ENCODE results near the gene SLC30A7. TPM values are rescaled to one million over a fixed set of nuclear protein-coding genes. Genes with fewer than 3 reads are reported as not detected.
A peak's percentile ranks its signal among the peaks of the same experiment; 100 is the strongest.

Gene SLC30A7
- total RNA-seq, 2 donors from 2014 or later: 26.8 to 54.7 TPM

DNA sequence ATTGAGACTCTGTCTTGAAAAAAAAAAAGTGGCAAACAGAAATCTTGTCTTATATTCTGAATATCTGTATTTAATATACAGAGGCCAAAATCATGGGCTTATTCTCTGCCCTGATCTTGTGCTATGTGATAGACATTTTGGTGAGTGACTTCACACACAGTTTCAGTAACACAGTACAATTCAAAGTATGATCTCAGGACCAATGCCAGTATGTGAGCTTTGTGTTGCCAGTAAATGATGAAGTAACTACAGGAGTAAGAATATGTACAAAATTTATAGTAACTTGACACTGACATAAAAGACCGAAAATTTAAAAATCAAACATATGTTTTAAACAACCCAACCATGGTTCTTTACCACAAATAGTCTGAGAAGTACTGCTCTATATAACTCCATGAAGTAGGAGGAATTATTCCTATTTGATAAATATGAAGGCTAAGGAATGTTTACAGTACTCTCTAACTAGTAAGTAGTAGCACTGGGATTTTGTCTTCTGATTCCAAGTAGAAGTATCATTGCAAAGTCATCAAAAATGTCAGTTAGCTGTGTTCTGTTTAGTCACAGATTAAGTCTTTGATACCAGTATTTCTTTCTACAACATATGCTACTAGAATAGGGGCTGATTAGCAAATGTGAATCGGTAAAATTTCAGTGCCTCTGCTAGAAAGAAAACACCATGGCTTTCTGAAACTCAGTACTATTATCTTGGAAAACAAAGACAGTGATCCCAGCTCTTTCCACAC, 104.4 kb downstream of the SLC30A7 start:
- ATAC-seq (ENCODE audit: insufficient number of reproducible peaks, low FRiP score, low read depth) (no peak), DNase-seq (ENCODE audit: low spot score) (no peak)
- H3K4me1 ChIP-seq (ENCODE audit: control insufficient read depth in 1 of 2, low read depth in 2 of 2): peaks cover 29 to 36% of the 10 kb centered on the region in 2 donors
- H3K27me3 ChIP-seq (replicated peaks; ENCODE audit: insufficient read depth): no peaks in the 10 kb centered on the region
- H3K36me3 ChIP-seq: no peaks in the 10 kb centered on the region
- no peaks in the 10 kb centered on the region for H3K9me3 ChIP-seq
- no peak overlapping the region for H3K27ac ChIP-seq
- TF ChIP-seq, protein P1, sequence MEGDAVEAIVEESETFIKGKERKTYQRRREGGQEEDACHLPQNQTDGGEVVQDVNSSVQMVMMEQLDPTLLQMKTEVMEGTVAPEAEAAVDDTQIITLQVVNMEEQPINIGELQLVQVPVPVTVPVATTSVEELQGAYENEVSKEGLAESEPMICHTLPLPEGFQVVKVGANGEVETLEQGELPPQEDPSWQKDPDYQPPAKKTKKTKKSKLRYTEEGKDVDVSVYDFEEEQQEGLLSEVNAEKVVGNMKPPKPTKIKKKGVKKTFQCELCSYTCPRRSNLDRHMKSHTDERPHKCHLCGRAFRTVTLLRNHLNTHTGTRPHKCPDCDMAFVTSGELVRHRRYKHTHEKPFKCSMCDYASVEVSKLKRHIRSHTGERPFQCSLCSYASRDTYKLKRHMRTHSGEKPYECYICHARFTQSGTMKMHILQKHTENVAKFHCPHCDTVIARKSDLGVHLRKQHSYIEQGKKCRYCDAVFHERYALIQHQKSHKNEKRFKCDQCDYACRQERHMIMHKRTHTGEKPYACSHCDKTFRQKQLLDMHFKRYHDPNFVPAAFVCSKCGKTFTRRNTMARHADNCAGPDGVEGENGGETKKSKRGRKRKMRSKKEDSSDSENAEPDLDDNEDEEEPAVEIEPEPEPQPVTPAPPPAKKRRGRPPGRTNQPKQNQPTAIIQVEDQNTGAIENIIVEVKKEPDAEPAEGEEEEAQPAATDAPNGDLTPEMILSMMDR (IDR thresholded peaks at IDR 0.05): no peak
- no peak overlapping the region for H3K4me3 ChIP-seq

DNA sequence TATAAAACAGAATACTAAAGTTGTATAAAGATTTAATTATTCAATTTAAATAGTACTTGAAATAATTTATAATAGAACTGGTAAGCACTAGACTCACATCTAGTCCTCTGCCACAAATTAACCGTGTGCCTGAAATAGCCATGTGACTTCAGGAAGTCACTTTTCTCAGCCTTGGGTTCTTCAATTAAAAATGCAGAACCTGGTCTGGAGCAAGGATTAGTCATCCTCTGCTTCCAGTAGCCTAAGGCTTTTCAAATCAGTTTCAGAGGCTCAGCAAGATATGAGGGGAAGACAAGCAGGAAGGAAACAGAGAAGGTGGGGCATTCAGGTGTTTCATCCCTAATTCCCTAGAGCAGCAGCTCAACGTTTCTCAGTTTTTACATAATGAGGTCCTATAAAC, 106.7 kb downstream of the SLC30A7 start:
- H3K4me1 ChIP-seq (ENCODE audit: control insufficient read depth in 1 of 2, low read depth in 2 of 2): peaks cover 29 to 37% of the 10 kb centered on the region in 2 donors
- TF ChIP-seq, protein P1 (IDR thresholded peaks at IDR 0.05): no peak
- DNase-seq (ENCODE audit: low spot score): no peak
- ATAC-seq (ENCODE audit: insufficient number of reproducible peaks, low FRiP score, low read depth): no peak
- H3K4me3 ChIP-seq: no peak overlapping the region
- H3K27ac ChIP-seq: peak overlapping the region in 1 of 2 donors; percentile 28
- no peaks in the 10 kb centered on the region for H3K9me3 ChIP-seq
- no peaks in the 10 kb centered on the region for H3K27me3 ChIP-seq (replicated peaks; ENCODE audit: insufficient read depth)
- no peaks in the 10 kb centered on the region for H3K36me3 ChIP-seq

DNA sequence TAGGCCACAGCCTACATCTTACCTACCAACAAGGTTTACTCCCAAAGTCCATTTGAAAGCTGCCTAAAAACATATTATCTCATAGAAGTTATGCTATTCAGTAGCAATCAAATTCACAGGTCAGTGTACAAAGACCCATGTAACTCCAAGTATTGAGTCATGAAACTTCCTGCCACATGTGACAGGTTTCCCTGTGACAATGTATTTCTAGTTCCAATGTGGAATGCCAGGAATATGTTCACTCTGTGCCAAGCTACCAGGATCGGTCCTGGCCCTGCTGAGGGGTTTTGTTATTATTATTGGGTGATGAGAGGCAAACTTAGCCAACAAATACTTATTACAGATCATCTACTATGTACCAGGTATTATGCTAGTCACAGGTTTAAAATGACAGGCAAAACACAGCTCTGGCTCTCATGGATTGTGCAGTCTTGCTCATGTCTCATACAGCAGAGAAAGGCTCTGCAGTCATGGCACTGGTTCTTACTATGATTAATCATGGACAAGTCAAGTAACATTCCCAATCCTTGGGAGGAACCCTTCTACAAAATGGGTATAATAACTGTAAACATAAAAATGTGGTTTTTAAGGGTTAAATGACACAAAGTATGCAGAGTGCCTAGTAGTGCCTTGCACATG, 107.2 kb downstream of the SLC30A7 start:
- no peaks in the 10 kb centered on the region for H3K9me3 ChIP-seq
- DNase-seq (ENCODE audit: low spot score): no peak
- peaks cover 29 to 37% of the 10 kb centered on the region in 2 donors for H3K4me1 ChIP-seq (ENCODE audit: control insufficient read depth in 1 of 2, low read depth in 2 of 2)
- H3K4me3 ChIP-seq: no peak overlapping the region
- H3K27ac ChIP-seq: peak overlapping the region in 1 of 2 donors; percentile 28
- TF ChIP-seq, protein P1 (IDR thresholded peaks at IDR 0.05): no peak
- no peaks in the 10 kb centered on the region for H3K36me3 ChIP-seq
- no peaks in the 10 kb centered on the region for H3K27me3 ChIP-seq (replicated peaks; ENCODE audit: insufficient read depth)
- ATAC-seq (ENCODE audit: insufficient number of reproducible peaks, low FRiP score, low read depth): no peak

DNA sequence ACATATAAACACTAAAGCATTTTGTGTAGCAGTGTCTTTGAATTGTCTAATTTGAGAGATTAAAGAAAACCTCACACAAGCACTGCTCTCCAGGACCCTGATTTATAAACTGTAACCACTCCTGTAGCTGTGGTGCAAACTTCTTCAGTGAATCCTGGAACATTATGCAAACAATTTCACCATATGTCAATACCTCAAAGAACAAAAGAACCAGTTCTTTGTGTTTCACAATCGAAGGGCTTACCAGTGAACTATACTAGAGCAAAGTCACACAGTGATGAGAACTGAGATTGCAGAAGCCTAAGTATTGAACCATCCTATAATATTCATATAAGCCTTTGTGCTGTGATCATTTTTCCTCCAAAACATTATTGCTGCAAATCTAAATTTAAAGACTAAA, 108.2 kb downstream of the SLC30A7 start:
- no peak overlapping the region for H3K4me3 ChIP-seq
- no peaks in the 10 kb centered on the region for H3K36me3 ChIP-seq
- DNase-seq (ENCODE audit: low spot score) (no peak), ATAC-seq (ENCODE audit: insufficient number of reproducible peaks, low FRiP score, low read depth) (no peak)
- H3K27me3 ChIP-seq (replicated peaks; ENCODE audit: insufficient read depth): no peaks in the 10 kb centered on the region
- peak overlapping the region in 1 of 2 donors; percentile 3 for H3K27ac ChIP-seq
- peaks cover 29 to 37% of the 10 kb centered on the region in 2 donors for H3K4me1 ChIP-seq (ENCODE audit: control insufficient read depth in 1 of 2, low read depth in 2 of 2)
- no peaks in the 10 kb centered on the region for H3K9me3 ChIP-seq
- TF ChIP-seq, protein P1 (IDR thresholded peaks at IDR 0.05): no peak

DNA sequence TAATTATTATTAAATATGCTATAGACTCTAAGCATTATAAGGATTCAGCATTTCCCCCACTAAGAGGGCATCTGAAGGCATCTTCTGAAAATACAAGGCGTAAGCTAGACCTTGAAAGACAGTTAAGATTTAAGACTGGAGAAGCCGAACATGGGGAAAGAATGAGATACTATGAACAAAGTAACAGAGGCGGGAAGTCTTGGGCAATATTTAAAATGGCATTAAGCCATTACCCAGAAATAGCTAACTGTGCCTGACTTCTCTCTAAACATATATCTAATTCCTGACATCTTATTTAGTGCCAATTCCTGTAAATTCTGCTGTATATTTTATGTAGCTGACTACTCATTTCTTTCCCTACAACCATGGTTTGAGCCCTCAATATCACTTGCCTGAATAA, 108.8 kb downstream of the SLC30A7 start:
- no peak for ATAC-seq (ENCODE audit: insufficient number of reproducible peaks, low FRiP score, low read depth)
- no peaks in the 10 kb centered on the region for H3K9me3 ChIP-seq
- H3K36me3 ChIP-seq: no peaks in the 10 kb centered on the region

More for the DNA sequence above, 108.8 kb downstream of the SLC30A7 start:
- TF ChIP-seq, protein P1 (IDR thresholded peaks at IDR 0.05): no peak
- Histone ChIP-seq H3K4me1 (ENCODE audit: control insufficient read depth in 1 of 2, low read depth in 2 of 2) (peaks cover 29 to 37% of the 10 kb centered on the region in 2 donors), H3K4me3 (no peak overlapping the region), H3K27me3 (replicated peaks; ENCODE audit: insufficient read depth) (no peaks in the 10 kb centered on the region), H3K27ac (peak overlapping the region in 1 of 2 donors; percentile 3)
- no peak for DNase-seq (ENCODE audit: low spot score)

Data from thoracic aorta (tissue), 2 donors.